Measurements from ENCODE around the gene KIF6. TPM values are rescaled to one million over a fixed set of nuclear protein-coding genes. Genes with fewer than 3 reads are reported as not detected.

The KIF6 gene
- total RNA-seq, 4 donors from 2014 or later, result 0.26 to 1.8 (median 1.6) TPM; not detected in 1

DNA sequence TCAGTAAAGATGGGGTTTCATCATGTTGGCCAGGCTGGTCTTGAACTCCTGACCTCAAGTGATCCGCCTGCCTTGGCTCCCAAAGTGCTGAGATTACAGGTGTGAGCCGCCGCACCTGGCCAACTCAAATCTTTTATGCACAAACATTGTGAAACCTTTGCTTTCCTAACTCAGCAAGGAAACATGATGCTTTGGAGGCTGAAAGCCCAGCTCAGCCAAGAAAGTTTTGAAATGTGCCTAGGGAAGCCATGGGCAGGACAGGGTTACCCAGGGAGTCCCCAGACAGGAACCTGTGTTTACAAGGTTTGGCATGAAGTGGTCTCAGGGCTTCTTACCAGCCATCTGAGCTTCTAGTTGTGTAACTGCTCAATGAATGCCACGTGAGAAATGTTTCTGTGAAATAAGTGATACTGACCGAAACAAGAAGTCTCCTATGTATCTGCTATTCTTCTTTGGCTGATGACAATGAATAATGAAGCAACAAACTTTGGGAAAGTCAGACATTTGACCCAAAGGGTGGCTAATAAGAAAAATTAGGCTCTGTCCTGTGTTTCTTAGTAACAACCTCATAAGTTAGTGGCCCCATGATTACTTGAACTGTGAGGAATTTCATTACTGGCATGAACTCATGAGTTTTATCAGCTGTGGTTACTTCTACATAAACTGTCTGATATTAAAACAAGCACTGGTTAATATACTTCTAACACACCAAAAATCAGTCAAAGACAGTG lies 163.5 kb downstream of the KIF6 start:
- Histone ChIP-seq H3K27ac (no peak overlapping the region), H3K27me3 (no peaks in the 10 kb centered on the region), H3K4me1 (no peaks in the 10 kb centered on the region), H3K36me3 (no peaks in the 10 kb centered on the region), H3K4me3 (no peak overlapping the region), H3K9me3 (no peaks in the 10 kb centered on the region)
- no peak for TF ChIP-seq POLR2A (IDR thresholded peaks at IDR 0.05)
- TF ChIP-seq, protein P1, sequence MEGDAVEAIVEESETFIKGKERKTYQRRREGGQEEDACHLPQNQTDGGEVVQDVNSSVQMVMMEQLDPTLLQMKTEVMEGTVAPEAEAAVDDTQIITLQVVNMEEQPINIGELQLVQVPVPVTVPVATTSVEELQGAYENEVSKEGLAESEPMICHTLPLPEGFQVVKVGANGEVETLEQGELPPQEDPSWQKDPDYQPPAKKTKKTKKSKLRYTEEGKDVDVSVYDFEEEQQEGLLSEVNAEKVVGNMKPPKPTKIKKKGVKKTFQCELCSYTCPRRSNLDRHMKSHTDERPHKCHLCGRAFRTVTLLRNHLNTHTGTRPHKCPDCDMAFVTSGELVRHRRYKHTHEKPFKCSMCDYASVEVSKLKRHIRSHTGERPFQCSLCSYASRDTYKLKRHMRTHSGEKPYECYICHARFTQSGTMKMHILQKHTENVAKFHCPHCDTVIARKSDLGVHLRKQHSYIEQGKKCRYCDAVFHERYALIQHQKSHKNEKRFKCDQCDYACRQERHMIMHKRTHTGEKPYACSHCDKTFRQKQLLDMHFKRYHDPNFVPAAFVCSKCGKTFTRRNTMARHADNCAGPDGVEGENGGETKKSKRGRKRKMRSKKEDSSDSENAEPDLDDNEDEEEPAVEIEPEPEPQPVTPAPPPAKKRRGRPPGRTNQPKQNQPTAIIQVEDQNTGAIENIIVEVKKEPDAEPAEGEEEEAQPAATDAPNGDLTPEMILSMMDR (IDR thresholded peaks at IDR 0.05), result no peak
- peak; percentile 16 to 21 for DNase-seq
- intact Hi-C loops (cut with DNase I; ENCODE audit: low total_unique reads), result no loop called here

DNA sequence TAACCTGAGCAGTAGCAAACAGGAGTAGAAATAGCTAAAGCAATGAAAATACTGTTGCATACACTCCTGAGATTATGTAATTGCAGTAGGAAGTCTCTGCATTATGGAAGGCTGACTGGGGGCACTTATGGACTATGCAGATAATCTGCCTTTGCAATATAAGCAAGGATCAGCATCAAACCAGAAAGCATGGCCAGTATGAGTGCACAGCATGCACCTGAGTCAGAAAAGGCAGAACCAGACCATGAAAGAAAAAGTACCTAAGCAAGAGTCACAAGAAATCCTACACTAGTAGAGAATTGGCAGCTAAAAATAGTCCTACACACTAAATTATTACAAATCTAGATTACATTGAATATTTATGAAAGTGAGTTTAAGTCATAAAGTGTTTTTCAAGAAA lies 164.3 kb downstream of the KIF6 start:
- Histone ChIP-seq H3K27me3 (no peaks in the 10 kb centered on the region), H3K27ac (no peak overlapping the region), H3K9me3 (no peaks in the 10 kb centered on the region), H3K4me1 (no peaks in the 10 kb centered on the region), H3K36me3 (no peaks in the 10 kb centered on the region), H3K4me3 (no peak overlapping the region)
- no peak for TF ChIP-seq POLR2A (IDR thresholded peaks at IDR 0.05)
- TF ChIP-seq, protein P1 (IDR thresholded peaks at IDR 0.05), result no peak
- intact Hi-C loops (cut with DNase I; ENCODE audit: low total_unique reads), result no loop called here
- no peak for DNase-seq

DNA sequence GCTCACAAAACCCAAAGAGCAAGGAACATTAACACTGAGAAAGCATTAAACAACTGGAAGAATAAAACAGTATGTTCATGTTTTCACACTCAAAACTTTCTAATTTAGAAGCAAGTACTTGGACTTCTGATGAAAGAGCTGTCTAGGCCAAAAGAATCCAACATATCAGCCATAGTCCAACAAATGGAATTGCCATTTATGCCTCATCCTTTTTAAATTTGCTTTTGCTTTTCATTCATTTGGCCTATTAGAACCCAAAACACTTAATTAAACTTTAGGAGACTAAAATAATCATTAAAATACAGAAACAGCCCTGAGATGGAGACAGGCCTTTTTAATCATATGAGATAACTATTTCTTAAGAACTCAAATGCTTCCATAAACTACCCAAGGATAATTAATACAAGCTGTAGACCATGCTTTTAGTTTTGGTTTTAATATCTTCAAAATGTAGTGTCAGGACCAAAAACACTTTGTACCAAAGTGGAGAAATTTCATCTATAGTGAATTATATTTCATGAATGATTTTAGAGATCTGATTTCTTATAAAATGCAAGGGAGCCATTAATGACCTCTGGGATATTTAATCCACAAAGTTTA lies 166.5 kb downstream of the KIF6 start:
- no peaks in the 10 kb centered on the region for H3K4me1 ChIP-seq
- H3K36me3 ChIP-seq, result no peaks in the 10 kb centered on the region
- no peak for DNase-seq
- H3K27ac ChIP-seq, result no peak overlapping the region
- no peak overlapping the region for H3K4me3 ChIP-seq
- intact Hi-C loops (cut with DNase I; ENCODE audit: low total_unique reads), result no loop called here
- H3K27me3 ChIP-seq, result no peaks in the 10 kb centered on the region
- TF ChIP-seq, protein P1 (IDR thresholded peaks at IDR 0.05), result no peak
- no peak for TF ChIP-seq POLR2A (IDR thresholded peaks at IDR 0.05)
- no peaks in the 10 kb centered on the region for H3K9me3 ChIP-seq

DNA sequence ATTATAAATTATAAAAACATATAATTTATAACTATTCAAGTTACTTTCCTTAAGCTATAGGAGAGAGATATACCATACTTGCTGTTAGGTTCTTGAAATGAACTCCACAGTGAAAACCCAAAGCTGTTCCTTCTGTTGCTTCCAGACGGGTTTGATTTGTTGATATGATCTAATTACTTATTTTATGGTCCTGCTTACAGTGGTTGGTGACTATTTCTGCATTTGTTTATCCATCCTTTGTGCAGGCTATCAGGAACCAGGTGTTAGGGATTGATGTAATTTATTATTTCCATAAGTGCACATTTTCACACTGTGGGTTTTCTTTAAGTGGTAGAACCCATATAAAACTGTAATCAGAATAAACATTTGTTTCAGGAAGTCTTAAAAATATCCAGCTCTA lies 167.1 kb downstream of the KIF6 start:
- Histone ChIP-seq H3K27me3 (no peaks in the 10 kb centered on the region), H3K9me3 (no peaks in the 10 kb centered on the region), H3K27ac (no peak overlapping the region), H3K4me3 (no peak overlapping the region), H3K4me1 (no peaks in the 10 kb centered on the region), H3K36me3 (no peaks in the 10 kb centered on the region)
- intact Hi-C loops (cut with DNase I; ENCODE audit: low total_unique reads), result no loop called here
- DNase-seq, result no peak
- no peak for TF ChIP-seq POLR2A (IDR thresholded peaks at IDR 0.05)
- TF ChIP-seq, protein P1 (IDR thresholded peaks at IDR 0.05), result no peak

DNA sequence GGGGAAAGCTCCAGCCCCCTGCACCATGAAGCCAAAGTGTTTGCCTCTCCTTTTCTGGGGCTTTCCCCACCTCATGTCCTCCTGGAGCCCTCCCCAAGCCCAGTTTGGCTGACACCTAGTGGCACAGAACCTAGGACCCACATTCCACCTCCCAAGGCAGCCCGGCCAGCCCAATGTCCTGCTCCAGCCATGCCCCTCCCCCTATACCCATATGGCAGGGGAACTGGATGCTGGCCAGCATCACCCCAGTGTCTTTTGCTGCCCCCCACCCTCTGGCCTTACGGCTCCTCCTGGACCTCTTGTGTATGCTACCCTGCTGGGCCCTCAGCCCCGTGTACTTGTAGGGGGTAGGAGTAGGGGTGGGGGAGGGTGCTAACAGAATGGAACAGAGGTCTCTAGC lies 170.1 kb downstream of the KIF6 start:
- intact Hi-C loops (cut with DNase I; ENCODE audit: low total_unique reads), result no loop called here
- Histone ChIP-seq H3K4me3 (no peak overlapping the region), H3K9me3 (no peaks in the 10 kb centered on the region), H3K27ac (no peak overlapping the region), H3K36me3 (no peaks in the 10 kb centered on the region), H3K27me3 (no peaks in the 10 kb centered on the region), H3K4me1 (no peaks in the 10 kb centered on the region)
- TF ChIP-seq, protein P1 (IDR thresholded peaks at IDR 0.05), result no peak
- TF ChIP-seq POLR2A (IDR thresholded peaks at IDR 0.05), result no peak
- DNase-seq, result no peak

All from uterus (tissue), 4 donors.